Measurements from ENCODE around the gene MC1R.

The MC1R gene

DNA sequence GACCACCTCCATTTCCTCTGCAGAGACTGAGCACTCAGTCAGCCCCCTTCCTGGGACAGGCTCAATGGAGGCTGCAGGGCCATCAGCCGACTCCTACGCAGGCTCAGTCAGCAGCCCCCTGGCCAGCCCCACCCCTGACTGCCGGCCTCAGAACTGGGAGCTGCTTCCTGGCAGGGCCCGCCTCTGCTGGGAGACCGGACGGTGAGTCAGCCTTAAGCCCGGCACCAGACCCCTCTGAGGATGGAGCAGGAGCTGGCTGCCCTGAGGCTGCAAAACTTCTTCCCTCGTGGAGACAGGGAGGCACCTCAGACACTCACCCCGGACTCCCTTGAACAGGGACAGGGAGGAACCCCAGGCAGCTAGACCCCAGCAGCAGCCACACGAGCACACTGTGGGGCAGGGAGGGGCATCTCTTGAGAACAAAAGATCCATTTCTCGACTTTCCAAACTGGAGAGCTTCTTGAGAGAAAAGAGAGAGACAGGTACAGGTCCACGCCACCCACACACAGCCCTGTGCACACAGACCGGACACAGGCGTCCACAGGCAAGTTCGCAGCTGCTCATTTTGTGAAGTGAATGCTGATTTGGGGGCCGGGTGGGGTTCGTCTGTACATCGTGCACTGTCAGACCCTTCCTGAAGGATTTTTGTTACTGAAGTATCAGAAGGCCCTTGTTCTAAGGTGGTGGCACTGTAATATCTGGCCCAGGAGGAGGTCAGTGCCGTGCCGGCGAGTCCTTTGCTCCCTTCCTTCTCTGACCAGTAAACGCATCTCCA, 3.2 kb downstream of the MC1R start:
- peak; percentile 71 for DNase-seq (ENCODE audit: low read depth)
- peak overlapping the region; percentile 80 for H3K4me3 ChIP-seq (ENCODE audit: control insufficient read depth, low read depth, low read length)
- TF ChIP-seq, protein P1, sequence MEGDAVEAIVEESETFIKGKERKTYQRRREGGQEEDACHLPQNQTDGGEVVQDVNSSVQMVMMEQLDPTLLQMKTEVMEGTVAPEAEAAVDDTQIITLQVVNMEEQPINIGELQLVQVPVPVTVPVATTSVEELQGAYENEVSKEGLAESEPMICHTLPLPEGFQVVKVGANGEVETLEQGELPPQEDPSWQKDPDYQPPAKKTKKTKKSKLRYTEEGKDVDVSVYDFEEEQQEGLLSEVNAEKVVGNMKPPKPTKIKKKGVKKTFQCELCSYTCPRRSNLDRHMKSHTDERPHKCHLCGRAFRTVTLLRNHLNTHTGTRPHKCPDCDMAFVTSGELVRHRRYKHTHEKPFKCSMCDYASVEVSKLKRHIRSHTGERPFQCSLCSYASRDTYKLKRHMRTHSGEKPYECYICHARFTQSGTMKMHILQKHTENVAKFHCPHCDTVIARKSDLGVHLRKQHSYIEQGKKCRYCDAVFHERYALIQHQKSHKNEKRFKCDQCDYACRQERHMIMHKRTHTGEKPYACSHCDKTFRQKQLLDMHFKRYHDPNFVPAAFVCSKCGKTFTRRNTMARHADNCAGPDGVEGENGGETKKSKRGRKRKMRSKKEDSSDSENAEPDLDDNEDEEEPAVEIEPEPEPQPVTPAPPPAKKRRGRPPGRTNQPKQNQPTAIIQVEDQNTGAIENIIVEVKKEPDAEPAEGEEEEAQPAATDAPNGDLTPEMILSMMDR (IDR thresholded peaks at IDR 0.05; ENCODE audit: control insufficient read depth, insufficient read depth, low read depth, low read length, missing control alignments): no peak

DNA sequence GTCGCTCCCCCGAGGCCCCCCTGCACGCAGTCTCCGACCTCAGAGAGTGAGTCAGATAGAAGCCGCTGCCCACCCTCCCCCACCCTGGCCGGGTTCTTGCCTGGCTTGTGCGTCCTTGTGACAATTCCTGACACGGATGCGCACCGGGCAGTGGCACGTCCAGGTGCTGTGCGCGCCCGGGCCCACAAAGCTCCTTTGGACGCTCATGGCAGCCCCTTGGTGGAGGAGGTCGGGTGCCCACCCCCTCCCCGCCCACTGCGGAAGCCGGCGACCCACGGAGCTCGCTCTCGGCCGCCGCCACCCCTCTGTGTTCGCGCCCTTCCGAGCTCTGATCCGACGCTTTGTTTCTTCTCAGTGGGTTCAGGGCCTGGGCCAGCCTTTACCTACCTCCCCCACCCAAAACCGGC, 3.8 kb downstream of the MC1R start:
- H3K4me3 ChIP-seq (ENCODE audit: control insufficient read depth, low read depth, low read length): peak overlapping the region; percentile 80
- peak; percentile 73 for DNase-seq (ENCODE audit: low read depth)
- TF ChIP-seq, protein P1 (IDR thresholded peaks at IDR 0.05; ENCODE audit: control insufficient read depth, insufficient read depth, low read depth, low read length, missing control alignments): no peak

DNA sequence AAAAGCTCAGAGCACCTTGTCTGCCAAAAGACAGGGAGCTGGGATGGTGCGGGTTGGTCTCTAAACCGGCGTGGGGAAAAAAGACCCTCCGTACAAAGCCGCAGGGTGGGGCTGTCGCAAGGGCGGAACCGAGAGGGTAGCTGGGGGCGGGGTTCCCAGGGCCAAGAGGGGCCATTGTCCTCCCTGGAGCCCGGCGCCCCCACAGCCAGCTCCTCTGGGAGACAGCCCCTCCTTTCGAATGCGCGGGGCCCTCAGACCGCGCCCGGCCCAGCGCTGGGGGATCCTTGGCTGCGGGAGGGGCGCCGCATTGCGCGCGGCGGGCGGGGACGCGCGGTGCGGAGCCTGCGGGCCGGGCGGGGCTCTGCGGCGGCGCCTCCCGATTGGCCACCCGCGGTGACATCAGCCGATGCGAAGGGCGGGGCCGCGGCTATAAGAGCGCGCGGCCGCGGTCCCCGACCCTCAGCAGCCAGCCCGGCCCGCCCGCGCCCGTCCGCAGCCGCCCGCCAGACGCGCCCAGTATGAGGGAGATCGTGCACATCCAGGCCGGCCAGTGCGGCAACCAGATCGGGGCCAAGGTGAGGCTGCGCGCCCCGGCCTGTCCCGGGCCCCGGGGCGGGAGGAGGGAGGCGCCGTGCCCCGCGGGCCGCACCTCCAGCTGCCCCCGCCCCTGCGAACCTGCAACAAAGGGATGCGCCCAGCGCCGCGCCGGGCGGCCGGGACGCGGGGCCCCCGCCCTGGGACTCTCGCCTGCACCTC, 4.4 kb downstream of the MC1R start, which contains the start of gene TUBB3:
Gene TUBB3, plus strand, starts transcription at position 459 of the 756 bp plus-strand sequence. Its CDS starts 60 bp downstream, at position 519.
- DNase-seq (ENCODE audit: low read depth): no peak
- peak within 1 kb of the TSS; percentile 94 for H3K4me3 ChIP-seq (ENCODE audit: control insufficient read depth, low read depth, low read length)
- TF ChIP-seq, protein P1 (IDR thresholded peaks at IDR 0.05; ENCODE audit: control insufficient read depth, insufficient read depth, low read depth, low read length, missing control alignments): no peak

DNA sequence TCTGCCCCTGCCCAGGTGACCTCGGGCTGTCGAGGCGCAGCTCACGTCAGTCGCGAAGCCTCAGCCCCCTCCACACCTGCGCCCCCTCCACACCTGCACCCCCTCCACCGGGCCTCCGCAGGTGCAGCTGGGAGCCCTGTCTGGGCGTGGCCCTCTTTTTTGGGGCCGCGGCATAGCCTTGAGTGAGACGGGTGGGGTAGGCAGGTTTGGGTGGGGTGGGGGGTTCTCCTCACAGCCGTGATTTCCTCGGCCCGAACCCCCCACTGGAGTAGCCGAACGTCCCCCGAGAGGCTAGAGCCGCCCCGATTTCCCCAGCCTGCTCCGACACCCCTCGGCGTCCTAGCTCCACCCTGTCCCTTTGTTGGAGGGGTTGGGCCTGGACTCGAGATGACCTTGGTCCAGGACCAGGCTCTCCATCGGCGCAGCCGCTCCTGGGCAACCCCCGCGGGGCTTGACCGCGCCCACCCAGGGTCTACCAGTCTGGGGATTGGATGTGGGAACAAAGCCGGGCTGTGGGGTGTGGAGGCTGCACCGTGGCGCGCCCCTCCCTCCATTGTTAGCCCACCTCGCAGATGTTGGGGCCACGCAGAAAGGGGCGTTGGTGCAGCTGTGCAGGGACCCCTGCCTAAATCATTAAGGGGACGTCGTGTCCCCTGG, 5.1 kb downstream of the MC1R start:
- TF ChIP-seq, protein P1 (IDR thresholded peaks at IDR 0.05; ENCODE audit: control insufficient read depth, insufficient read depth, low read depth, low read length, missing control alignments): no peak
- DNase-seq (ENCODE audit: low read depth): no peak
- H3K4me3 ChIP-seq (ENCODE audit: control insufficient read depth, low read depth, low read length): peak overlapping the region; percentile 94

DNA sequence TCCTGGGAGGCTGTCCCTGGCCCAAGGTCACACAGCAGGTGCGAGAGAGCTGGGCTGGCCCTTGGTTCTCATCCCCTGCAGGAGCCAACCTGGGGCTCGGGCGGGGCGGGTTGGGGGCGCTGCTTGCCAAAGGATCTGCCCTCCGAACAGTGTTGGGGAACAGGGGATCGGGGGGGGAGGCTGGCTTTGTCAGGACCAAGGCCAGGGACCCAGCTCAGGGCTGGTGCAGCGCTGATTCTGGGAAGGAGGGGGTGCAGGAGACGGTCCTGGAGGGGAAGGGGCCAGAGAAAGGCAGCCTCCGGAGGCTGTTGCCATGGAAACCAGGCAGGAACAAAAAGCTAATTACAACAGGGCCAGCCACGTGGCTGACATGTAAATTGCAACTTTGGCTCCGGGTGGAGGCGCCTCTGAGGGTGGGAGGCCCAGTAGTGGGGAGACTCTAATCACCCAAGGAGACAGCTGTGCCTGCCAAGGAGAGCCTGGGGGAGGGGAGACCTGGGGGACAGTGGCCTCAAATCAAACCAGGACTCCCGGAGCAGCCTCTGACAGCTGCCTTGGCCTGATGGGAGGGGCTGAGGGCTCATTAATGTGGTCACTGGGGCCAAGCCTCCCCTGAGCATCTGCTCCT, 5.7 kb downstream of the MC1R start:
- no peak for DNase-seq (ENCODE audit: low read depth)
- H3K4me3 ChIP-seq (ENCODE audit: control insufficient read depth, low read depth, low read length): peak overlapping the region; percentile 94
- TF ChIP-seq, protein P1 (IDR thresholded peaks at IDR 0.05; ENCODE audit: control insufficient read depth, insufficient read depth, low read depth, low read length, missing control alignments): no peak

DNA sequence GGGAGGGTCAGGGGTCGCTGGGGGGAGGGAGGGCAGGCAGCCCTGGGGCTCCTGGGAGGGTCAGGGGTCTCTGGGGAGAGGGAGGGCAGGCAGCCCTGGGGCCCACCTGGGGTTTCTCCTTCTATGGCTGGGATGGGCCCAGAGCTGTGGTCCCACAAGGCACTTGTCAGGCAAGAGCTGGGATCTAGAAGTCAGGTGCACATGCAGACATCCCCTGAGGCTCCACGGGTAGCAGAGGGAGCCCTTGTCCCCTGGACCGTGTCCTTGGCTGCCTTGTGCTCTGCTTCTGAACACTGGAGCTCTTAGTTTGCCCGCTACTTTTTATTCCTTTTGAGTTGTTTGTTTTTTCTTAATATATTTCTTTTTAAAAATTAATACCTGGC, 6.3 kb downstream of the MC1R start:
- TF ChIP-seq, protein P1 (IDR thresholded peaks at IDR 0.05; ENCODE audit: control insufficient read depth, insufficient read depth, low read depth, low read length, missing control alignments): no peak
- DNase-seq (ENCODE audit: low read depth): no peak
- H3K4me3 ChIP-seq (ENCODE audit: control insufficient read depth, low read depth, low read length): peak overlapping the region; percentile 94
